HEK293 (cell line): ENCODE results near the gene HOXA3.

Source experiments
- CTCF ChIA-PET: fragments of 350-600 bp; formaldehyde crosslinking; extraction: SDS; loops from one replicate; lab custom pipeline; 2021; ENCODE audit warnings: antibody characterized with exemption; lab: Yijun Ruan, JAX
- POLR2A ChIA-PET: fragments of 300-600 bp; formaldehyde crosslinking; extraction: SDS; loops from one replicate; lab custom pipeline; 2020; ENCODE audit warnings: antibody characterized with exemption, inconsistent platforms; lab: Yijun Ruan, JAX
- H3K27ac ChIP-seq: fragments of 200-500 bp; sonication (Bioruptor generic); 2 replicates; pipeline ENCODE4 v1.5.1; 2014; ENCODE audit warnings: low read depth, low read length, control low read depth, inconsistent platforms; ENCODE audit errors: extremely low read depth
- H3K36me3 ChIP-seq, 2 experiments: fragments of 200-500 bp in 1 of 2; sonication (Bioruptor generic) in 1 of 2; 1 replicate in 1 of 2; 2 replicates in 1 of 2; pipeline ENCODE4 v1.5.1; 2014 to 2017; ENCODE audit warnings: inconsistent platforms in 2 of 2, low read length in 2 of 2; ENCODE audit not compliant: control insufficient read depth in 2 of 2, insufficient read depth in 1 of 2
- H3K4me1 ChIP-seq: fragments of 200-500 bp; sonication (Bioruptor generic); 2 replicates; pipeline ENCODE4 v1.5.1; 2014; ENCODE audit warnings: mild to moderate bottlenecking, low read length, inconsistent platforms; ENCODE audit not compliant: control insufficient read depth, insufficient read depth
- H3K4me3 ChIP-seq: 2 replicates; pipeline ENCODE4 v1.5.1; 2011; ENCODE audit warnings: low read depth, mild to moderate bottlenecking, control low read depth, low read length, moderate library complexity
- H3K9me3 ChIP-seq: fragments of 200-500 bp; sonication (Bioruptor generic); 2 replicates; pipeline ENCODE4 v1.5.1; 2014; ENCODE audit warnings: low read depth, low read length, inconsistent platforms; ENCODE audit not compliant: control insufficient read depth, insufficient read depth
- MEIS1 ChIP-seq: sonication (generic); formaldehyde crosslinking; IDR thresholded peaks from 2 replicates; pipeline ENCODE4 v1.8.1; 2022; ENCODE audit warnings: missing genetic modification reagents, mild to moderate bottlenecking, borderline replicate concordance
- OVOL3 ChIP-seq: fragments of 450-650 bp; formaldehyde crosslinking; IDR thresholded peaks from 2 replicates; pipeline ENCODE4 v1.5.1; 2016; ENCODE audit warnings: missing biosample characterization, missing genetic modification characterization
- ZBTB17 ChIP-seq: fragments of 450-650 bp; formaldehyde crosslinking; IDR thresholded peaks from 2 replicates; pipeline ENCODE4 v1.5.1; 2016; ENCODE audit warnings: missing biosample characterization, missing genetic modification characterization
- ZBTB48 ChIP-seq: fragments of 450-650 bp; formaldehyde crosslinking; IDR thresholded peaks from 2 replicates; pipeline ENCODE4 v1.5.1; 2016; ENCODE audit warnings: missing biosample characterization, missing genetic modification characterization
- ZNF132 ChIP-seq: fragments of 450-650 bp; formaldehyde crosslinking; IDR thresholded peaks from 2 replicates; pipeline ENCODE4 v1.5.1; 2017; ENCODE audit warnings: missing biosample characterization, missing genetic modification characterization, borderline replicate concordance
- ZNF148 ChIP-seq: fragments of 450-650 bp; formaldehyde crosslinking; IDR thresholded peaks from 2 replicates; pipeline ENCODE4 v1.5.0; 2017; ENCODE audit warnings: missing biosample characterization, missing genetic modification characterization, borderline replicate concordance
- ZNF600 ChIP-seq: fragments of 450-650 bp; formaldehyde crosslinking; IDR thresholded peaks from 2 replicates; pipeline ENCODE4 v1.5.1; 2016; ENCODE audit warnings: missing biosample characterization, missing genetic modification characterization
- TF ChIP-seq, protein P1 (sequence below): fragments of 450-650 bp; formaldehyde crosslinking; conservative IDR thresholded peaks from 2 replicates; pipeline ENCODE4 v1.5.1; 2016; ENCODE audit warnings: low read depth, missing biosample characterization, missing genetic modification characterization
- TF ChIP-seq, protein P2 (sequence below): fragments of 450-650 bp; formaldehyde crosslinking; IDR thresholded peaks from 2 replicates; pipeline ENCODE4 v1.5.1; 2016; ENCODE audit warnings: missing biosample characterization, missing genetic modification characterization, borderline replicate concordance

HOXA3 gene

DNA sequence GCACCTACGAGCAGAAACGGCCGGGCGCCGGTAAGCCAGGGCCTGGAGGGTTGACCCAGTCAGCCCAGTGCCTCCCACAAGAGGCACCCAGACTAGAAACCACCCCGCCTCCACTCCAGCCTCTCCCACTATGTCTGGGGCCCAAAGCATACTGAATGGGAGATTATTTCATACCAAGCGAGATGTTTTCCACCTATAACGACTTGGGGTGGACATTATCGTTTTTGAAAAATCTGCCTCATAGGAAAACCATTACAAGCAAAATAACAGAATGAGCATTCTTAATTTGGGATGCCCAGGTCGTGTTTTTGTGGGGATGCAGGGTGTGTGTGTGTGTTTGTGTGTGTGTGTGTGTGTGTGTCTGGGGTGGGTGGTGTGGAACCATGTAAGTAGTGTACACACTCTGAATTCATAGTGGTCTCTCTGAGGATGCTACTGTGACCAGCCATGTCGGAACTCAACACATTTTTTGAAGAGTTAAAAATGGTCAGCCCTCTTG, 6.4 kb downstream of the HOXA3 start (continued):
- TF ChIP-seq, protein P1, sequence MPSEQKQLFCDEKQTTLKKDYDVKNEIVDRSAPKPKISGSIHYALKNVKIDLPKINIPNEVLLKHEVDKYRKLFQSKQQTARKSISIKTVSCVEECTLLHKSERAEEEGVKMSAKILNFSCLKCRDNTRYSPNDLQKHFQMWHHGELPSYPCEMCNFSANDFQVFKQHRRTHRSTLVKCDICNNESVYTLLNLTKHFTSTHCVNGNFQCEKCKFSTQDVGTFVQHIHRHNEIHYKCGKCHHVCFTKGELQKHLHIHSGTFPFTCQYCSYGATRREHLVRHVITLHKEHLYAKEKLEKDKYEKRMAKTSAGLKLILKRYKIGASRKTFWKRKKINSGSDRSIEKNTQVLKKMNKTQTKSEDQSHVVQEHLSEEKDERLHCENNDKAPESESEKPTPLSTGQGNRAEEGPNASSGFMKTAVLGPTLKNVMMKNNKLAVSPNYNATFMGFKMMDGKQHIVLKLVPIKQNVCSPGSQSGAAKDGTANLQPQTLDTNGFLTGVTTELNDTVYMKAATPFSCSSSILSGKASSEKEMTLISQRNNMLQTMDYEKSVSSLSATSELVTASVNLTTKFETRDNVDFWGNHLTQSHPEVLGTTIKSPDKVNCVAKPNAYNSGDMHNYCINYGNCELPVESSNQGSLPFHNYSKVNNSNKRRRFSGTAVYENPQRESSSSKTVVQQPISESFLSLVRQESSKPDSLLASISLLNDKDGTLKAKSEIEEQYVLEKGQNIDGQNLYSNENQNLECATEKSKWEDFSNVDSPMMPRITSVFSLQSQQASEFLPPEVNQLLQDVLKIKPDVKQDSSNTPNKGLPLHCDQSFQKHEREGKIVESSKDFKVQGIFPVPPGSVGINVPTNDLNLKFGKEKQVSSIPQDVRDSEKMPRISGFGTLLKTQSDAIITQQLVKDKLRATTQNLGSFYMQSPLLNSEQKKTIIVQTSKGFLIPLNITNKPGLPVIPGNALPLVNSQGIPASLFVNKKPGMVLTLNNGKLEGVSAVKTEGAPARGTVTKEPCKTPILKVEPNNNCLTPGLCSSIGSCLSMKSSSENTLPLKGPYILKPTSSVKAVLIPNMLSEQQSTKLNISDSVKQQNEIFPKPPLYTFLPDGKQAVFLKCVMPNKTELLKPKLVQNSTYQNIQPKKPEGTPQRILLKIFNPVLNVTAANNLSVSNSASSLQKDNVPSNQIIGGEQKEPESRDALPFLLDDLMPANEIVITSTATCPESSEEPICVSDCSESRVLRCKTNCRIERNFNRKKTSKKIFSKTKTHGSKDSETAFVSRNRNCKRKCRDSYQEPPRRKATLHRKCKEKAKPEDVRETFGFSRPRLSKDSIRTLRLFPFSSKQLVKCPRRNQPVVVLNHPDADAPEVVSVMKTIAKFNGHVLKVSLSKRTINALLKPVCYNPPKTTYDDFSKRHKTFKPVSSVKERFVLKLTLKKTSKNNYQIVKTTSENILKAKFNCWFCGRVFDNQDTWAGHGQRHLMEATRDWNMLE (tag by site-specific recombination) = no peak
- TF ChIP-seq OVOL3 (tag by site-specific recombination) = no peak

DNA sequence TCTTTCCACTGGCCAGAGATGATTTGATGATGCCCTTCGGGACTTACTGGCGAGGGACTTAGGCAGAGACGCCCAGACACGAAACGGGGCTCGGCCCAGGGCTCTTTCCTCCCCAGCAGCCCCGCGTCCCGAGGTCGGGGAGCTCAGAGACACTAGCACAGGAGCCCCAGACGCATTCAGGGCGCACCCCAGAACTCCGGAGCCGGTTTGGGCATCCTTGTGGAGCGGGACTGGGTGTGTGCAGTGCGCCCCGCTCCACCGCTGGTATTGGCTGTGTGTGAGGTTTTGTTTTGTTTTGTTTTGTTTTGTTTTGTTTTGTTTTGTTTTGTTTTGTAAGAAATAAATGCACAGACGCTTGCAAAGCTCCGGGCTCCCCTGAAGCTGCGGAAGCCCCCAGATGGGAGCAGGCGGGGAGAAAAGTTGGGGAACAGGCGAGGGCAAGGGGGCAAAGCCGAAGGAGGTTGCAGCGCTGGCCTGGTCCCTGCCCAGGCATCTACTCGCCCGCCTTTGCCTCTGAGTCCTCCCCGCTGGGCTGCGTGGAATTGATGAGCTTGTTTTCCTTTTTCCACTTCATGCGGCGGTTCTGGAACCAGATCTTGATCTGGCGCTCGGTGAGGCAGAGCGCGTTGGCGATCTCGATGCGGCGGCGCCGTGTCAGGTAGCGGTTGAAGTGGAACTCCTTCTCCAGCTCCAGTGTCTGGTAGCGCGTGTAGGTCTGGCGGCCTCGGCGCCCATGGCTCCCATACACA, 7.0 kb downstream of the HOXA3 start:
- H3K9me3 ChIP-seq = no peaks in the 10 kb centered on the region
- CTCF ChIA-PET = interaction anchor here (0.6 to 4.1 kb wide), 9 partner anchors 14 to 1680 kb away, joined by 3 to 34 read pairs (median 5); no protein-coding TSS in a partner anchor
- POLR2A ChIA-PET = interaction anchor here (0.9 to 1.6 kb wide), 2 partner anchors 24 to 39 kb away, joined by 3 read pairs; partner anchors contain the start of gene HOXA11

More for the DNA sequence above, 7.0 kb downstream of the HOXA3 start:
- TF ChIP-seq, protein P2, sequence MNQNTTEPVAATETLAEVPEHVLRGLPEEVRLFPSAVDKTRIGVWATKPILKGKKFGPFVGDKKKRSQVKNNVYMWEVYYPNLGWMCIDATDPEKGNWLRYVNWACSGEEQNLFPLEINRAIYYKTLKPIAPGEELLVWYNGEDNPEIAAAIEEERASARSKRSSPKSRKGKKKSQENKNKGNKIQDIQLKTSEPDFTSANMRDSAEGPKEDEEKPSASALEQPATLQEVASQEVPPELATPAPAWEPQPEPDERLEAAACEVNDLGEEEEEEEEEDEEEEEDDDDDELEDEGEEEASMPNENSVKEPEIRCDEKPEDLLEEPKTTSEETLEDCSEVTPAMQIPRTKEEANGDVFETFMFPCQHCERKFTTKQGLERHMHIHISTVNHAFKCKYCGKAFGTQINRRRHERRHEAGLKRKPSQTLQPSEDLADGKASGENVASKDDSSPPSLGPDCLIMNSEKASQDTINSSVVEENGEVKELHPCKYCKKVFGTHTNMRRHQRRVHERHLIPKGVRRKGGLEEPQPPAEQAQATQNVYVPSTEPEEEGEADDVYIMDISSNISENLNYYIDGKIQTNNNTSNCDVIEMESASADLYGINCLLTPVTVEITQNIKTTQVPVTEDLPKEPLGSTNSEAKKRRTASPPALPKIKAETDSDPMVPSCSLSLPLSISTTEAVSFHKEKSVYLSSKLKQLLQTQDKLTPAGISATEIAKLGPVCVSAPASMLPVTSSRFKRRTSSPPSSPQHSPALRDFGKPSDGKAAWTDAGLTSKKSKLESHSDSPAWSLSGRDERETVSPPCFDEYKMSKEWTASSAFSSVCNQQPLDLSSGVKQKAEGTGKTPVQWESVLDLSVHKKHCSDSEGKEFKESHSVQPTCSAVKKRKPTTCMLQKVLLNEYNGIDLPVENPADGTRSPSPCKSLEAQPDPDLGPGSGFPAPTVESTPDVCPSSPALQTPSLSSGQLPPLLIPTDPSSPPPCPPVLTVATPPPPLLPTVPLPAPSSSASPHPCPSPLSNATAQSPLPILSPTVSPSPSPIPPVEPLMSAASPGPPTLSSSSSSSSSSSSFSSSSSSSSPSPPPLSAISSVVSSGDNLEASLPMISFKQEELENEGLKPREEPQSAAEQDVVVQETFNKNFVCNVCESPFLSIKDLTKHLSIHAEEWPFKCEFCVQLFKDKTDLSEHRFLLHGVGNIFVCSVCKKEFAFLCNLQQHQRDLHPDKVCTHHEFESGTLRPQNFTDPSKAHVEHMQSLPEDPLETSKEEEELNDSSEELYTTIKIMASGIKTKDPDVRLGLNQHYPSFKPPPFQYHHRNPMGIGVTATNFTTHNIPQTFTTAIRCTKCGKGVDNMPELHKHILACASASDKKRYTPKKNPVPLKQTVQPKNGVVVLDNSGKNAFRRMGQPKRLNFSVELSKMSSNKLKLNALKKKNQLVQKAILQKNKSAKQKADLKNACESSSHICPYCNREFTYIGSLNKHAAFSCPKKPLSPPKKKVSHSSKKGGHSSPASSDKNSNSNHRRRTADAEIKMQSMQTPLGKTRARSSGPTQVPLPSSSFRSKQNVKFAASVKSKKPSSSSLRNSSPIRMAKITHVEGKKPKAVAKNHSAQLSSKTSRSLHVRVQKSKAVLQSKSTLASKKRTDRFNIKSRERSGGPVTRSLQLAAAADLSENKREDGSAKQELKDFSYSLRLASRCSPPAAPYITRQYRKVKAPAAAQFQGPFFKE (tag by site-specific recombination) = no peak
- TF ChIP-seq ZNF132 (tag by site-specific recombination) = no peak
- peak; percentile 75 for TF ChIP-seq ZBTB17 (tag by site-specific recombination)
- no peak for TF ChIP-seq ZNF148
- TF ChIP-seq MEIS1 (CRISPR knock-in tag) = no peak
- TF ChIP-seq ZNF600 (tag by site-specific recombination) = peak; percentile 68
- no peak for TF ChIP-seq ZBTB48 (tag by site-specific recombination)
- TF ChIP-seq, all 188 proteins: peak for 2
- H3K4me3 ChIP-seq = no peak overlapping the region
- peak overlapping the region; percentile 74; the same call in 1 of the 2 replicates for H3K27ac ChIP-seq
- peaks cover 19% of the 10 kb centered on the region for H3K4me1 ChIP-seq
- peaks cover 0 to 73% of the 10 kb centered on the region in 2 experiments; a peak in 2 of 3 replicates for H3K36me3 ChIP-seq
